Ishikawa (cell line): ENCODE results near the gene DCST2.

ENCODE experiments used
- CEBPB ChIP-seq: IDR thresholded peaks from 2 replicates; pipeline ENCODE4 v1.6.1; 2012
- CREB1 ChIP-seq: IDR thresholded peaks from 2 replicates; pipeline ENCODE4 v1.6.1; 2012; ENCODE audit warnings: low read depth
- EGR1 ChIP-seq: IDR thresholded peaks from 2 replicates; pipeline ENCODE4 v1.6.1; 2012
- EP300 ChIP-seq: IDR thresholded peaks from 2 replicates; pipeline ENCODE4 v1.6.1; 2012; ENCODE audit warnings: borderline replicate concordance
- FOXM1 ChIP-seq: IDR thresholded peaks from 2 replicates; pipeline ENCODE4 v1.6.1; 2012; ENCODE audit warnings: low read depth, borderline replicate concordance
- NFIC ChIP-seq: IDR thresholded peaks from 2 replicates; pipeline ENCODE4 v1.6.1; 2012
- RAD21 ChIP-seq: IDR thresholded peaks from 2 replicates; pipeline ENCODE4 v1.6.1; 2012; ENCODE audit warnings: low read depth
- TAF1 ChIP-seq: IDR thresholded peaks from 2 replicates; pipeline ENCODE4 v1.6.1; 2012; ENCODE audit warnings: low read depth, mild to moderate bottlenecking
- TCF12 ChIP-seq: IDR thresholded peaks from 2 replicates; pipeline ENCODE4 v1.6.1; 2012; ENCODE audit warnings: low read depth
- TEAD4 ChIP-seq: IDR thresholded peaks from 2 replicates; pipeline ENCODE4 v1.6.1; 2012
- USF1 ChIP-seq: IDR thresholded peaks from 2 replicates; pipeline ENCODE4 v1.6.1; 2012
- YY1 ChIP-seq: IDR thresholded peaks from 2 replicates; pipeline ENCODE4 v1.6.1; 2012; ENCODE audit warnings: low read depth
- ZBTB7A ChIP-seq: IDR thresholded peaks from 2 replicates; pipeline ENCODE4 v1.6.1; 2012; ENCODE audit warnings: low read depth
- TF ChIP-seq, protein P1 (sequence below): IDR thresholded peaks from 2 replicates; pipeline ENCODE4 v1.6.1; 2012
- TF ChIP-seq, protein P2 (sequence below): IDR thresholded peaks from 2 replicates; pipeline ENCODE4 v1.6.1; 2012; ENCODE audit warnings: low read depth, mild to moderate bottlenecking

The DCST2 gene

DNA sequence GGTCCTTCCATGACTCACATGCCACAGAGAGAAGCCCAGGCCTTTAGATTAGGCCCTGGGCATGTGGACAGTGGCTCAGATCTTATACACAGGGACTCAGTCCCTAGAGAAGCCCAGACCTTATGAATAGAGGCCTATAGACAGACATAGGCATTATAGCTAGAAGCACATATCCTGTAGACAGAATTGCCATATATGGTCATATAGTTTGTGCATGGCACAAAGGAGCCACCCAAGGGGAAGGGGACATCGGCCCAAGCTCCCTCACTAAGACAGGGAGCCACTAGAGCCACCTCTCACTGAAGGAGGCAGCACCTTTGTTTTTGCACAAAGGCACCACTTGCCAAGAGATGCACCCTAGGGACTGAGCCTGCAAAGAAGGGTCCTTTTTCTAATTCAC, 42.8 kb upstream of the DCST2 start:
- TF ChIP-seq, protein P1, sequence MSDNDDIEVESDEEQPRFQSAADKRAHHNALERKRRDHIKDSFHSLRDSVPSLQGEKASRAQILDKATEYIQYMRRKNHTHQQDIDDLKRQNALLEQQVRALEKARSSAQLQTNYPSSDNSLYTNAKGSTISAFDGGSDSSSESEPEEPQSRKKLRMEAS = no peak
- TF ChIP-seq, protein P2, sequence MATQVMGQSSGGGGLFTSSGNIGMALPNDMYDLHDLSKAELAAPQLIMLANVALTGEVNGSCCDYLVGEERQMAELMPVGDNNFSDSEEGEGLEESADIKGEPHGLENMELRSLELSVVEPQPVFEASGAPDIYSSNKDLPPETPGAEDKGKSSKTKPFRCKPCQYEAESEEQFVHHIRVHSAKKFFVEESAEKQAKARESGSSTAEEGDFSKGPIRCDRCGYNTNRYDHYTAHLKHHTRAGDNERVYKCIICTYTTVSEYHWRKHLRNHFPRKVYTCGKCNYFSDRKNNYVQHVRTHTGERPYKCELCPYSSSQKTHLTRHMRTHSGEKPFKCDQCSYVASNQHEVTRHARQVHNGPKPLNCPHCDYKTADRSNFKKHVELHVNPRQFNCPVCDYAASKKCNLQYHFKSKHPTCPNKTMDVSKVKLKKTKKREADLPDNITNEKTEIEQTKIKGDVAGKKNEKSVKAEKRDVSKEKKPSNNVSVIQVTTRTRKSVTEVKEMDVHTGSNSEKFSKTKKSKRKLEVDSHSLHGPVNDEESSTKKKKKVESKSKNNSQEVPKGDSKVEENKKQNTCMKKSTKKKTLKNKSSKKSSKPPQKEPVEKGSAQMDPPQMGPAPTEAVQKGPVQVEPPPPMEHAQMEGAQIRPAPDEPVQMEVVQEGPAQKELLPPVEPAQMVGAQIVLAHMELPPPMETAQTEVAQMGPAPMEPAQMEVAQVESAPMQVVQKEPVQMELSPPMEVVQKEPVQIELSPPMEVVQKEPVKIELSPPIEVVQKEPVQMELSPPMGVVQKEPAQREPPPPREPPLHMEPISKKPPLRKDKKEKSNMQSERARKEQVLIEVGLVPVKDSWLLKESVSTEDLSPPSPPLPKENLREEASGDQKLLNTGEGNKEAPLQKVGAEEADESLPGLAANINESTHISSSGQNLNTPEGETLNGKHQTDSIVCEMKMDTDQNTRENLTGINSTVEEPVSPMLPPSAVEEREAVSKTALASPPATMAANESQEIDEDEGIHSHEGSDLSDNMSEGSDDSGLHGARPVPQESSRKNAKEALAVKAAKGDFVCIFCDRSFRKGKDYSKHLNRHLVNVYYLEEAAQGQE = no peak
- TF ChIP-seq TAF1 (no peak), EGR1 (no peak), NFIC (no peak), RAD21 (no peak), USF1 (no peak), TCF12 (no peak), ZBTB7A (no peak), TEAD4 (no peak), FOXM1 (no peak), CEBPB (no peak), YY1 (no peak), CREB1 (no peak), EP300 (no peak)

GRCh38 chr1:155075535-155075934, 42.0 kb upstream of the DCST2 start:
- TF ChIP-seq EGR1 = no peak
- TF ChIP-seq USF1 = no peak
- no peak for TF ChIP-seq NFIC
- TF ChIP-seq CEBPB = no peak
- TF ChIP-seq CREB1 = no peak
- no peak for TF ChIP-seq ZBTB7A
- TF ChIP-seq, protein P1 = no peak
- no peak for TF ChIP-seq TEAD4
- TF ChIP-seq TAF1 = no peak
- no peak for TF ChIP-seq TCF12
- TF ChIP-seq, protein P2 = no peak

DNA sequence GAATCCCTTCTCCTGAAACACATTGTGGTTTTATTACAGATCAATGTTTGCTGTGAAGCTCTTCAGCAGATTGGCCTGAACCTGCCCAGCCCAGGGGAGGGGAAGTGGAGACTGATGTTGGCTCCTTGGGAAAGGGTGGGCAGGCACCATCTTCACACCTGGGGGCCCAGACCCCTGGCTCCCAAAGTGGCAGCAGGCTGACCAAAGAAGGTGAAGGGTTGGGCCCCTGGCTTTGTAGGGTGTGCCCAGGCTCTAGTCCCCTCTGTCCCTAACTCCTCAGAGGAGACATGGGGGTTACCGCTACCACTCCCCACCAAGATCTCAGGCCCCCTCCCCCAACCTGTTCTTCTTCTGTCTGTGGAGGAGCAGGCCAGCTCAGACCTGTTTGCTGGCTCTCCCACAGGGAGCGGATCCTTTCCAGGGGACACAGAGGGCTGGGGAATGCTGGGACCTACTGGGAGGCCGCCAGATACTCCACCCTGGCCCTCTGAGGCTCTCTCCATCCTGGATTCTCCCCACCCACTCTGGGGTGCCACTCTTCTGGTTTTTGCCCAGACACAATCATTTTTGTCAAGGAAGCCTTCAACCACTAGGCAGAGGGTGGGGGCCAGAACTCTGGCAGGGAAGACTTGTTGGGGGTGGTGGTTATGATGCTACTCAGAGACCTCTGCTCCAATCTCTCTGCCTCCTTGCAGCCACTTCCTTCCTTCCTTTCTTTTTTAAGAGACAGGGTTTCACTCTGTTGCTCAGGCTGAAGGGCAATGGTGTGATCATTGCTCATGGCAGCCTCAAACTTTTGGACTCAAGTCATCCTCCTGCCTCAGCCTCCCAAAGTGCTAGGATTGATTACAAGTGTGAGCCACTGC, 40.0 kb upstream of the DCST2 start:
- TF ChIP-seq, protein P2 = no peak
- TF ChIP-seq CEBPB (no peak), TEAD4 (no peak), EGR1 (no peak), NFIC (no peak), CREB1 (no peak), TCF12 (no peak), RAD21 (no peak), ZBTB7A (no peak), FOXM1 (no peak)
- TF ChIP-seq, protein P1 = no peak

DNA sequence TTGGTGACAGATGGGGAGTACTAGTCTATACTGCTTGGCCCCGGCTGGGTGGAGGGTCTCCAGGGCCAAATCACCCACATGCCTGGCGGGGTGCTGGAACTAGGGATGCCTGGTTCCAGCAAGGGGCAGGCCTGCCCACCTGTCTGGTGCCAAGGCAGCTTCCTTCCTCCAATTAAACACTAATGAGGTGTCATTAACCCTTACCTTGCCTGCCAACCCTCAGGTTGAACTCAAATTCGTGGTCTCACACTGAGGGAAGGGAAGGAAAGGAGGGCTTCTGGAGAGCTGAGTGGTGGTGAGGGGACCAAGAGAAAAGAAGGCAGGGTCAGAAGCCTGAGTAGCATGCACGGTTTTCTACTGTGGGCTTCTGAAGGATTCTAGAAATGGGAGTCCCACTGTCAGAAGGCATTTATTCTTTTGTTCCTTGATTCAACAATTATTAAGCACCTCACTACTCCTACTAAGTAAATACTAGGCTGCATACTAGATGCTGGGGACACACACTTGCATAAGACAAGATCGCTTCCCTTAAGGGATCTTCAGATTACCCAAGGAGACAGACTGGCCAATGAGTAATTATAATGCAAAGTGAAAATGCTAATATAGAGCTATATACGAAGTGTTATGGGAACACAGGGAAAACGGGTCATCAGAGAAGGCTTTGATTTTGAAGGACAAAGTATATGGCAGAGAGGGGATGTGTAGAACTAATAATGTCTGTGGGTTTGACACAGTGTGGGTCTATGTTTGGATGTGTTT, 39.1 kb upstream of the DCST2 start:
- TF ChIP-seq NFIC (no peak), USF1 (no peak), TCF12 (no peak), FOXM1 (no peak), ZBTB7A (no peak)
